Neural cell (in vitro differentiated cells): Measurements from ENCODE around the gene SPEF1. TPM values are rescaled to one million over a fixed set of nuclear protein-coding genes. Genes with fewer than 3 reads are reported as not detected.

Experiments
- H2AFZ ChIP-seq: fragments of 200-600, 300-800 bp; sonication (generic), shearing (Covaris generic); 2 replicates; pipeline ENCODE4 v1.6.0; 2014; ENCODE audit warnings: low read depth, mild to moderate bottlenecking, antibody characterized with exemption, low read length, moderate library complexity
- H3F3A ChIP-seq: fragments of 200-600 bp; shearing (Covaris generic); 2 replicates; pipeline ENCODE4 v1.6.1; 2016; ENCODE audit warnings: mild to moderate bottlenecking, moderate library complexity, mixed read lengths, antibody characterized with exemption, low read length; ENCODE audit not compliant: insufficient read depth, poor library complexity, severe bottlenecking
- H3K27ac ChIP-seq: fragments of 200-600, 300-800 bp; sonication (generic), shearing (Covaris generic); 2 replicates; pipeline ENCODE4 v1.5.1; 2014; ENCODE audit warnings: mild to moderate bottlenecking, low read length, moderate library complexity
- H3K27me3 ChIP-seq: fragments of 300-800, 200-600 bp; sonication (generic), shearing (Covaris generic); 2 replicates; pipeline ENCODE4 v1.6.0; 2014; ENCODE audit warnings: mild to moderate bottlenecking, low read depth, low read length, moderate library complexity; ENCODE audit not compliant: insufficient read depth
- H3K36me3 ChIP-seq: fragments of 300-800, 200-600 bp; sonication (generic), shearing (Covaris generic); 2 replicates; pipeline ENCODE4 v1.5.1; 2014; ENCODE audit warnings: mild to moderate bottlenecking, antibody characterized with exemption, low read length, moderate library complexity; ENCODE audit not compliant: insufficient read depth
- H3K4me2 ChIP-seq: fragments of 300-800, 200-600 bp; sonication (generic), shearing (Covaris generic); 2 replicates; pipeline ENCODE4 v1.6.0; 2014; ENCODE audit warnings: mild to moderate bottlenecking, low read length
- H3K4me3 ChIP-seq: fragments of 300-800, 200-600 bp; sonication (generic), shearing (Covaris generic); 2 replicates; pipeline ENCODE4 v1.5.1; 2014; ENCODE audit warnings: mild to moderate bottlenecking, low read length, moderate library complexity
- H3K79me2 ChIP-seq: fragments of 200-600 bp; shearing (Covaris generic); replicated peaks from 2 replicates; pipeline ENCODE4 v1.6.0; 2014; ENCODE audit warnings: mild to moderate bottlenecking, low read length, moderate library complexity; ENCODE audit not compliant: insufficient read depth
- H3K9ac ChIP-seq: fragments of 300-800, 200-600 bp; sonication (generic), shearing (Covaris generic); 2 replicates; pipeline ENCODE4 v1.6.1; 2016; ENCODE audit warnings: mild to moderate bottlenecking, low read length, mixed read lengths
- H3K9me2 ChIP-seq: fragments of 200-600 bp; shearing (Covaris generic); 2 replicates; pipeline ENCODE4 v1.6.1; 2016; ENCODE audit warnings: mild to moderate bottlenecking, low read length, mixed read lengths; ENCODE audit not compliant: insufficient read depth
- H3K9me3 ChIP-seq: fragments of 200-600, 300-800 bp; sonication (generic), shearing (Covaris generic); 2 replicates; pipeline ENCODE4 v1.6.1; 2016; ENCODE audit warnings: mild to moderate bottlenecking, mixed run types, low read length, moderate library complexity, mixed read lengths
- H4K20me1 ChIP-seq: fragments of 200-600 bp; shearing (Covaris generic); 2 replicates; pipeline ENCODE4 v1.6.1; 2016; ENCODE audit warnings: mild to moderate bottlenecking, mixed run types; ENCODE audit not compliant: insufficient read depth
- EP300 ChIP-seq: fragments of 450-650 bp; conservative IDR thresholded peaks from 2 replicates; pipeline ENCODE4 v1.6.1; 2014; ENCODE audit warnings: antibody characterized with exemption, mild to moderate bottlenecking, moderate library complexity; ENCODE audit not compliant: poor library complexity, severe bottlenecking
- EZH2 ChIP-seq: fragments of 200-600, 300-800 bp; shearing (Covaris generic), sonication (generic); IDR thresholded peaks from 2 replicates; pipeline ENCODE4 v1.6.1; 2014; ENCODE audit warnings: antibody characterized with exemption, low read length, borderline replicate concordance, mild to moderate bottlenecking; ENCODE audit not compliant: insufficient read depth, poor library complexity, severe bottlenecking
- MXI1 ChIP-seq: fragments of 450-650 bp; conservative IDR thresholded peaks from 2 replicates; pipeline ENCODE4 v1.6.1; 2014; ENCODE audit warnings: antibody characterized with exemption, mild to moderate bottlenecking; ENCODE audit not compliant: poor library complexity, severe bottlenecking
- POLR2AphosphoS5 ChIP-seq: IDR thresholded peaks from 2 replicates; pipeline ENCODE4 v1.6.1; 2012
- RAD21 ChIP-seq: fragments of 450-650 bp; conservative IDR thresholded peaks from 2 replicates; pipeline ENCODE4 v1.6.1; 2014; ENCODE audit warnings: antibody characterized with exemption, mild to moderate bottlenecking, moderate library complexity
- SMC3 ChIP-seq: fragments of 450-650 bp; conservative IDR thresholded peaks from 2 replicates; pipeline ENCODE4 v1.6.1; 2014; ENCODE audit warnings: antibody characterized with exemption, mild to moderate bottlenecking, moderate library complexity; ENCODE audit not compliant: poor library complexity
- TAF1 ChIP-seq: IDR thresholded peaks from 2 replicates; pipeline ENCODE4 v1.6.1; 2012; ENCODE audit warnings: low read depth
- polyA plus RNA-seq: library from polyadenylated mRNA; depleted of rRNA; stranded (reverse); fragments of >200 nt; gene quantifications from 2 replicates; pipeline ENCODE4 v1.2.3, GENCODE V29; 2014
- TF ChIP-seq, protein P1 (sequence below): fragments of 450-650 bp; IDR thresholded peaks from 2 replicates; pipeline ENCODE4 v1.5.1; 2014; ENCODE audit warnings: antibody characterized with exemption, mild to moderate bottlenecking, moderate library complexity; ENCODE audit not compliant: poor library complexity, severe bottlenecking
- TF ChIP-seq, protein P2 (sequence below): IDR thresholded peaks from 2 replicates; pipeline ENCODE4 v1.6.1; 2012; ENCODE audit warnings: borderline replicate concordance

Gene SPEF1
- polyA plus RNA-seq, 1 donor from 2014 or later: 0.58 TPM

GRCh38 chr20:3733119-3733995 is 47.9 kb downstream of the SPEF1 start:
- H3K9me2 ChIP-seq: no peaks in the 10 kb centered on the region
- no peak overlapping the region for H3K27ac ChIP-seq
- no peaks in the 10 kb centered on the region for H3K9me3 ChIP-seq
- TF ChIP-seq MXI1 (no peak), RAD21 (no peak), TAF1 (no peak), POLR2AphosphoS5 (no peak), EZH2 (no peak), EP300 (no peak), SMC3 (no peak)
- TF ChIP-seq, protein P1, sequence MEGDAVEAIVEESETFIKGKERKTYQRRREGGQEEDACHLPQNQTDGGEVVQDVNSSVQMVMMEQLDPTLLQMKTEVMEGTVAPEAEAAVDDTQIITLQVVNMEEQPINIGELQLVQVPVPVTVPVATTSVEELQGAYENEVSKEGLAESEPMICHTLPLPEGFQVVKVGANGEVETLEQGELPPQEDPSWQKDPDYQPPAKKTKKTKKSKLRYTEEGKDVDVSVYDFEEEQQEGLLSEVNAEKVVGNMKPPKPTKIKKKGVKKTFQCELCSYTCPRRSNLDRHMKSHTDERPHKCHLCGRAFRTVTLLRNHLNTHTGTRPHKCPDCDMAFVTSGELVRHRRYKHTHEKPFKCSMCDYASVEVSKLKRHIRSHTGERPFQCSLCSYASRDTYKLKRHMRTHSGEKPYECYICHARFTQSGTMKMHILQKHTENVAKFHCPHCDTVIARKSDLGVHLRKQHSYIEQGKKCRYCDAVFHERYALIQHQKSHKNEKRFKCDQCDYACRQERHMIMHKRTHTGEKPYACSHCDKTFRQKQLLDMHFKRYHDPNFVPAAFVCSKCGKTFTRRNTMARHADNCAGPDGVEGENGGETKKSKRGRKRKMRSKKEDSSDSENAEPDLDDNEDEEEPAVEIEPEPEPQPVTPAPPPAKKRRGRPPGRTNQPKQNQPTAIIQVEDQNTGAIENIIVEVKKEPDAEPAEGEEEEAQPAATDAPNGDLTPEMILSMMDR: no peak
- TF ChIP-seq, protein P2, sequence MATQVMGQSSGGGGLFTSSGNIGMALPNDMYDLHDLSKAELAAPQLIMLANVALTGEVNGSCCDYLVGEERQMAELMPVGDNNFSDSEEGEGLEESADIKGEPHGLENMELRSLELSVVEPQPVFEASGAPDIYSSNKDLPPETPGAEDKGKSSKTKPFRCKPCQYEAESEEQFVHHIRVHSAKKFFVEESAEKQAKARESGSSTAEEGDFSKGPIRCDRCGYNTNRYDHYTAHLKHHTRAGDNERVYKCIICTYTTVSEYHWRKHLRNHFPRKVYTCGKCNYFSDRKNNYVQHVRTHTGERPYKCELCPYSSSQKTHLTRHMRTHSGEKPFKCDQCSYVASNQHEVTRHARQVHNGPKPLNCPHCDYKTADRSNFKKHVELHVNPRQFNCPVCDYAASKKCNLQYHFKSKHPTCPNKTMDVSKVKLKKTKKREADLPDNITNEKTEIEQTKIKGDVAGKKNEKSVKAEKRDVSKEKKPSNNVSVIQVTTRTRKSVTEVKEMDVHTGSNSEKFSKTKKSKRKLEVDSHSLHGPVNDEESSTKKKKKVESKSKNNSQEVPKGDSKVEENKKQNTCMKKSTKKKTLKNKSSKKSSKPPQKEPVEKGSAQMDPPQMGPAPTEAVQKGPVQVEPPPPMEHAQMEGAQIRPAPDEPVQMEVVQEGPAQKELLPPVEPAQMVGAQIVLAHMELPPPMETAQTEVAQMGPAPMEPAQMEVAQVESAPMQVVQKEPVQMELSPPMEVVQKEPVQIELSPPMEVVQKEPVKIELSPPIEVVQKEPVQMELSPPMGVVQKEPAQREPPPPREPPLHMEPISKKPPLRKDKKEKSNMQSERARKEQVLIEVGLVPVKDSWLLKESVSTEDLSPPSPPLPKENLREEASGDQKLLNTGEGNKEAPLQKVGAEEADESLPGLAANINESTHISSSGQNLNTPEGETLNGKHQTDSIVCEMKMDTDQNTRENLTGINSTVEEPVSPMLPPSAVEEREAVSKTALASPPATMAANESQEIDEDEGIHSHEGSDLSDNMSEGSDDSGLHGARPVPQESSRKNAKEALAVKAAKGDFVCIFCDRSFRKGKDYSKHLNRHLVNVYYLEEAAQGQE: no peak
- no peaks in the 10 kb centered on the region for H4K20me1 ChIP-seq
- H3K36me3 ChIP-seq: no peaks in the 10 kb centered on the region
- no peak overlapping the region for H3K9ac ChIP-seq
- H3K79me2 ChIP-seq: no peaks in the 10 kb centered on the region
- peaks cover 4% of the 10 kb centered on the region for H3K27me3 ChIP-seq
- H3F3A ChIP-seq: no peaks in the 10 kb centered on the region
- no peak overlapping the region for H2AFZ ChIP-seq
- H3K4me3 ChIP-seq: no peak overlapping the region
- no peak overlapping the region for H3K4me2 ChIP-seq

DNA sequence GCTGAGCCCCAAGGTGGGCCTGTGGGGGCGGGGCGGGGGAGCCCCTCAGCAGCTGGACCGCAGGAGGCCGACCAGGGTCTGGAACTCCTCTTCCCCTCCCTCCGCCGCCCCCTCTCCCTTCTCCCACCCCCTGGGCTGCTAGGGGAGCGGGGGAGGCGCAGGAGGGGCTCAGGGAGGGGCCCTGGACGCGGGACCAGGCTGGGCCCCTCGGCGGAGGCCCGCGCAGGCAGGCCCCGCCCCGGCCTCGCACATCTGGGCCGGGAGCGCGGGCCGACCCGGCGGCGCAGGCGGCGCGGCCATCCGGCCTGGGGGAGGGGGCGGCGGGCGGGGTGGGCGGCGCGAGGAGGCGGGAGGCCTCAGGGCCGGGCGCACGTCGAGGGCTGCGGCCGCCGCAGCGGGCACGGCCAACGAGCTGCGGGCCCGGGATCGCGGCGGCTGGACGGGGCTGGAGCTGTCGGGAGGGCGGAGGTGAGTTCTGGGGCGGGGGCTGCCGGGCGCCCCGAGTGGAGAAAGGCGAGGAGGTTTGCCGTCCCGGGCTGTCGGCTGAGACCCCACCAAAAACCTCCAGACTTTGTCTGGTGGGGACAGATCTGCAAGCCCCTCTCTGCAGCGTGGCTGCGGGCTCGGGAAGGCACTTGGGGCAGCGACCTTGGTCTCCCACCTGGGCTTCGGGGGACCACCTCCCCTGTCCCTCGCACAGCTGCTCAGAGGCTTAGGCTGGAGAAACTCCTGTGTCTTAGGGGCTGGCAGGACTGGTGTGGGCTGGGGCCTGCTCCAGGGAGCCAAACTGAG is 48.7 kb downstream of the SPEF1 start, which contains the start of gene HSPA12B:
TSS of gene HSPA12B (plus strand) at position 359 of the 792 bp plus-strand sequence. CDS start 5,990 bp downstream, outside the sequence.
- Histone ChIP-seq H4K20me1 (no peaks in the 10 kb centered on the region), H3K4me2 (no peak within 1 kb of the TSS), H3K27ac (no peak within 1 kb of the TSS), H3K9me2 (no peaks in the 10 kb centered on the region), H2AFZ (no peak within 1 kb of the TSS), H3K27me3 (peaks cover 4% of the 10 kb centered on the region), H3K79me2 (no peaks in the 10 kb centered on the region), H3K36me3 (no peaks in the 10 kb centered on the region), H3K9me3 (no peaks in the 10 kb centered on the region), H3K4me3 (no peak within 1 kb of the TSS), H3F3A (no peaks in the 10 kb centered on the region), H3K9ac (no peak within 1 kb of the TSS)
- TF ChIP-seq SMC3 (no peak), RAD21 (no peak), TAF1 (no peak), POLR2AphosphoS5 (no peak), EP300 (no peak), EZH2 (no peak), MXI1 (no peak)
- TF ChIP-seq, protein P1: no peak
- TF ChIP-seq, protein P2: no peak
